ENCODE results near the gene MAP3K3. TPM values are rescaled to one million over a fixed set of nuclear protein-coding genes. Genes with fewer than 3 reads are reported as not detected.

Gene MAP3K3
- polyA plus RNA-seq, 4 donors = 8.1 to 17.1 (median 11.1) TPM

DNA sequence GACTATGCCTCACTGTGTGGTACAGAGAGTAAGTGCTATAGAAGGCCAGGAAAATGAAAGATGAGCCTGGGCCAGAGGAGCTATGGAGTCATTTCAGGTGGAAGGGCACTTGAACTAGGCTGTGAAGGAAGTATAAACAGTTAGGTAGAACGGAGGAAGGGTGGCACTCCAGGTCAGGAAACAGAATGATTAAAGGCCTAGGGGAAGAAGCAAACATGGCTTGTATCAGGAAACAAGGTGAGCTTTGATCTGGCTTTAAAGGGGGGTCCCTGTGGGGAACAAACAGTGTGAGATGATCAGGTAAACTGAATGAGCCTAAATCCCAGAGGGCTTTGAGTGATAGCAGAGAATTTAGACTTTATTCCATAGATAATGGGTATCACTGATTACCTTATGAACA, 16.9 kb downstream of the MAP3K3 start:
- WGBS, 3 donors = 18 to 48% (median 20%) methylated on average over 1 of the region's 1 CpG
- Histone ChIP-seq H3K4me3 (ENCODE audit: low read depth in 1 of 3, low read length in 3 of 3) (no peak overlapping the region), H3K27ac (ENCODE audit: low read depth in 1 of 3, low read length in 2 of 3) (no peak overlapping the region), H3K27me3 (ENCODE audit: control insufficient read depth in 3 of 3, insufficient read depth in 3 of 3, low read length in 3 of 3) (no peaks in the 10 kb centered on the region), H3K36me3 (ENCODE audit: control insufficient read depth in 3 of 3, insufficient read depth in 2 of 3, low read depth in 1 of 3, low read length in 3 of 3) (peaks cover 3 to 12% (median 10%) of the 10 kb centered on the region in 3 donors), H3K4me1 (ENCODE audit: control insufficient read depth in 3 of 3, insufficient read depth in 2 of 3, low read depth in 1 of 3, low read length in 2 of 3) (no peaks in the 10 kb centered on the region), H3K9me3 (ENCODE audit: control insufficient read depth in 2 of 2, insufficient read depth in 1 of 2, low read depth in 1 of 2, low read length in 1 of 2) (no peaks in the 10 kb centered on the region)
- FAIRE-seq (no peak), DNase-seq (no peak)

DNA sequence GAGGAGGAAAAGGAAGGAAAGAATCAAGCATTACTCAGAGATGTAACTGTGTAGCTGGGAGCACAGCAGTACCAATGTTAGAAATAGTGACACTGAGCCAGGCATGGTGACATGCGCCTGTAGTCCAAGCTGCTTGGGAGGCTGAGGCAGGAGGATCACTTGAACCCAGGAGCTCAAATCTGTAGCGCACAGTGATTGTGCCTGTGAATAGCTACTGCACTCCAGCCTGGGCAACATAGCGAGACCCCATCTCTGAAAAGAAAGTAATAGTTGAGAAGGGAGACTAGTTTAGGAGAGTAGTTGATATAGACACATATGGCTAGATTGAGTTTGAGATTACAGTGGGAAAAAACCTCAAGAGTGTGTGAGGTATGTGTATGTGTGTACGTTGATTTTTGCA, 17.8 kb downstream of the MAP3K3 start:
- no peak for FAIRE-seq
- no peaks in the 10 kb centered on the region for H3K9me3 ChIP-seq (ENCODE audit: control insufficient read depth in 2 of 2, insufficient read depth in 1 of 2, low read depth in 1 of 2, low read length in 1 of 2)
- no peaks in the 10 kb centered on the region for H3K4me1 ChIP-seq (ENCODE audit: control insufficient read depth in 3 of 3, insufficient read depth in 2 of 3, low read depth in 1 of 3, low read length in 2 of 3)
- no peak for DNase-seq
- no peaks in the 10 kb centered on the region for H3K27me3 ChIP-seq (ENCODE audit: control insufficient read depth in 3 of 3, insufficient read depth in 3 of 3, low read length in 3 of 3)
- H3K27ac ChIP-seq (ENCODE audit: low read depth in 1 of 3, low read length in 2 of 3) = no peak overlapping the region
- WGBS, 3 donors = 88 to 98% (median 98%) methylated on average over 4 of the region's 4 CpGs
- no peak overlapping the region for H3K4me3 ChIP-seq (ENCODE audit: low read depth in 1 of 3, low read length in 3 of 3)
- H3K36me3 ChIP-seq (ENCODE audit: control insufficient read depth in 3 of 3, insufficient read depth in 2 of 3, low read depth in 1 of 3, low read length in 3 of 3) = peaks cover 3 to 14% (median 10%) of the 10 kb centered on the region in 3 donors

DNA sequence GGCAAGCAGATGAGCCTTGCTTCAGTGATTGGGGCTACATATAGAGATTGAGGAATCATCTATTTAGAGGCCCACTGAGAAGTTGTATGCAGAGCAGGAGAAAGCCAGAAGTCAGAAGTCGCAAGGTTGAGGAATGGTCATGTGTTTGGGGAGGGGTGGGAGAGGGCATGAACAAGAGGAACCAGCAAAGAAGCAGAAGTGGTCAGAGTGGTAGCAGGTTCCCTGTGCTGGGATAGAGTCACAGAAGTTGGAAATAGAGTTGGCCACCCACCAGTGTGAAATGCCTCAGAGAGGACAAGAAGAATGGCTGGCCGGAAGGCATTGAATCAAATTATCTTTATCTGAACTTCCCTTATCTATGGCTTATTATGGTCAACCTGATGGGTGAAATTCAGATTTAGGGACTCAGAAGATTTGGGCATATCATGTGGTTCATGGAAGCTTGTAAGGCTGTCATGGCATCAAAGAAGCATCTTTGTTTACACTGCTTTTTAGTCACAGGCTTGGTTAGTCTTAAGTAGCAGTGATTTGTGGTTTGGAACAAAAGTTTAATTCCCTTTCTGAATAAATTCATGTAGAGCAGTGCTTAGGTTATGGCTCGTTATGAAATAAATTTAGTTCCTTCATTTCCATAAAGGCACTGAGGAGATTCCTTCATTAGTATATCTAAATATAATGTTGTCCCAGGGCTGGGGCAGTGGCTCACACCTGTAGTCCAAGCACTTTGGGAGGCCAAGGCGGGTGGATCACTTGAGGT, 19.7 kb downstream of the MAP3K3 start:
- no peak overlapping the region for H3K4me3 ChIP-seq (ENCODE audit: low read depth in 1 of 3, low read length in 3 of 3)
- WGBS, 3 donors = 87 to 98% (median 96%) methylated on average over 4 of the region's 4 CpGs
- H3K27me3 ChIP-seq (ENCODE audit: control insufficient read depth in 3 of 3, insufficient read depth in 3 of 3, low read length in 3 of 3) = no peaks in the 10 kb centered on the region
- peaks cover 0 to 10% (median 6%) of the 10 kb centered on the region in 3 donors for H3K36me3 ChIP-seq (ENCODE audit: control insufficient read depth in 3 of 3, insufficient read depth in 2 of 3, low read depth in 1 of 3, low read length in 3 of 3)
- no peaks in the 10 kb centered on the region for H3K9me3 ChIP-seq (ENCODE audit: control insufficient read depth in 2 of 2, insufficient read depth in 1 of 2, low read depth in 1 of 2, low read length in 1 of 2)
- DNase-seq (no peak), FAIRE-seq (no peak)
- H3K27ac ChIP-seq (ENCODE audit: low read depth in 1 of 3, low read length in 2 of 3) = no peak overlapping the region
- H3K4me1 ChIP-seq (ENCODE audit: control insufficient read depth in 3 of 3, insufficient read depth in 2 of 3, low read depth in 1 of 3, low read length in 2 of 3) = no peaks in the 10 kb centered on the region

DNA sequence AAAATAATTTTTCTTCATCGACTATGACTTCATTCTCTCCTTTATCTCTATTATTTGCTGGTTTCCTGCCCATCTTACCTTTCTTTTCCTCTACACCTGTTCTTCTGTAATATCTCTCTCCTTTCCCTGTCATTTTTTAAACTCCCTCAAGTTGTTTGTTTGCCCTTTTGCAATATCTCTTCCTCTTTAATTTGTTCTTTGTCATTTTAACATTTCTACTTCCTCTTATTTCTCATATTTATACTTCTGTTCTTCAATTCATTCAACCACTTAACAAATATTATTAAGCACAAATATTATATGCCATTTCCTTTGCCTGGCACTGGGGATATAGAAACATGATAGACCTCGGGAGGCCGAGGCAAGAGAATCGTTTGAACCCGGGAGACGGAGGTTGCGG, 22.6 kb downstream of the MAP3K3 start:
- FAIRE-seq = no peak
- no peaks in the 10 kb centered on the region for H3K4me1 ChIP-seq (ENCODE audit: control insufficient read depth in 3 of 3, insufficient read depth in 2 of 3, low read depth in 1 of 3, low read length in 2 of 3)

DNA sequence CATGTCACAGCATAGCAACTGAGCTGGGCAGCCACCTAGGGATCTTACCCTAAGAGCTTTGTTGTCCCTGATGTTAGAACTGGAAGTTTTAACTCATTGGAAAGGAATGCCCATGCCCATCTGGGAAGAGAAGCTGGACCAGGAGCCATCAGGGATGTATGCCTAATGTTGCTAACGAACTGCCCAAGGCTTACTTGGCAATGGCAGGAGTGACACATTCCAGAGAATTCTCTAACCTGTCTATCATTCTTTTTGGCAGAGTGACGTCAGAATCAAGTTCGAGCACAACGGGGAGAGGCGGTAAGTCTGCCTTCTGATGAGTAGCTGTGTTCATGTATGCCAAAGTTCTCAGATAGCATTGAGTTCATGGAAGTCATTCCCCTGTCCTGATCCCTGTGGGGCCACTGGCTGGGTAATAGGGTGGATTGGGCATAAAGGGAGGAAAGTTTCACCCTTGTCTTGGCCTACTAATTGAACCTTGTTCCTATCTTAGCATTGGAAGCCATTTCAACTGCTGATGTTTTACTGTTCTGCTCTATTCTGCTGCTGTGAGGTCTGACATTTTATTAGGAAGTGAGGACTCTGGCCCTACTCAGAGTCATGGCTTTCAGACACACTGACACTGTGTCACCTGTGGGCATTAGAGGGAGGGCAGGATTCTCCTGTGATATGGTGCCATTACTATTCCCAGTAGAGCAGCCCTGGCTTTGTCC, 23.7 kb downstream of the MAP3K3 start:
- Histone ChIP-seq H3K27me3 (ENCODE audit: control insufficient read depth in 3 of 3, insufficient read depth in 3 of 3, low read length in 3 of 3) (no peaks in the 10 kb centered on the region), H3K9me3 (ENCODE audit: control insufficient read depth in 2 of 2, insufficient read depth in 1 of 2, low read depth in 1 of 2, low read length in 1 of 2) (no peaks in the 10 kb centered on the region), H3K36me3 (ENCODE audit: control insufficient read depth in 3 of 3, insufficient read depth in 2 of 3, low read depth in 1 of 3, low read length in 3 of 3) (peaks cover 0 to 10% (median 5%) of the 10 kb centered on the region in 3 donors), H3K4me3 (ENCODE audit: low read depth in 1 of 3, low read length in 3 of 3) (no peak overlapping the region), H3K27ac (ENCODE audit: low read depth in 1 of 3, low read length in 2 of 3) (no peak overlapping the region), H3K4me1 (ENCODE audit: control insufficient read depth in 3 of 3, insufficient read depth in 2 of 3, low read depth in 1 of 3, low read length in 2 of 3) (no peaks in the 10 kb centered on the region)
- DNase-seq = no peak
- 91 to 98% (median 93%) methylated on average over 5 of the region's 5 CpGs for WGBS, 3 donors
- FAIRE-seq = no peak

More for the DNA sequence above, 22.6 kb downstream of the MAP3K3 start:
- Histone ChIP-seq H3K9me3 (ENCODE audit: control insufficient read depth in 2 of 2, insufficient read depth in 1 of 2, low read depth in 1 of 2, low read length in 1 of 2) (no peaks in the 10 kb centered on the region), H3K4me3 (ENCODE audit: low read depth in 1 of 3, low read length in 3 of 3) (no peak overlapping the region), H3K27ac (ENCODE audit: low read depth in 1 of 3, low read length in 2 of 3) (no peak overlapping the region), H3K27me3 (ENCODE audit: control insufficient read depth in 3 of 3, insufficient read depth in 3 of 3, low read length in 3 of 3) (no peaks in the 10 kb centered on the region), H3K36me3 (ENCODE audit: control insufficient read depth in 3 of 3, insufficient read depth in 2 of 3, low read depth in 1 of 3, low read length in 3 of 3) (peaks cover 0 to 7% (median 5%) of the 10 kb centered on the region in 3 donors)
- WGBS, 3 donors = 94 to 97% (median 96%) methylated on average over 7 of the region's 7 CpGs
- DNase-seq = no peak

DNA sequence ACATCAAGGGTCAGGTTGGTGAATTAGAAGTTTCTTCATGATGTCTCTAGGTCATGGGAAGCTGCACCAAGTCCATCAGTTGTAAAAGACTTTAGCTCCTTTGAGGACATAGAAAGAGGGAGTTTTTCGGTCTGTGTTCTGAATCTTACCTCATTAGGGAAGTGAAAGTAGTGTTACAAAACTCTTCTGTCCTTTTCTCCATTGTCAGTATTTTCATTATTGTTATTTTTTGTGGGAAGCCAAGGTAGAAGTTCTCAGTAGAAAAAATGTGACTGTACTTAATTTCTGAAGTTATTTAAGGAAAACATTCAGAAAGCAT, 24.2 kb downstream of the MAP3K3 start:
- H3K4me1 ChIP-seq (ENCODE audit: control insufficient read depth in 3 of 3, insufficient read depth in 2 of 3, low read depth in 1 of 3, low read length in 2 of 3) = no peaks in the 10 kb centered on the region
- DNase-seq (no peak), FAIRE-seq (no peak)
- peaks cover 0 to 10% (median 5%) of the 10 kb centered on the region in 3 donors for H3K36me3 ChIP-seq (ENCODE audit: control insufficient read depth in 3 of 3, insufficient read depth in 2 of 3, low read depth in 1 of 3, low read length in 3 of 3)
- H3K4me3 ChIP-seq (ENCODE audit: low read depth in 1 of 3, low read length in 3 of 3) = no peak overlapping the region
- 71 to 88% (median 78%) methylated on average over 1 of the region's 1 CpG for WGBS, 3 donors
- no peak overlapping the region for H3K27ac ChIP-seq (ENCODE audit: low read depth in 1 of 3, low read length in 2 of 3)
- H3K9me3 ChIP-seq (ENCODE audit: control insufficient read depth in 2 of 2, insufficient read depth in 1 of 2, low read depth in 1 of 2, low read length in 1 of 2) = no peaks in the 10 kb centered on the region
- H3K27me3 ChIP-seq (ENCODE audit: control insufficient read depth in 3 of 3, insufficient read depth in 3 of 3, low read length in 3 of 3) = no peaks in the 10 kb centered on the region

DNA sequence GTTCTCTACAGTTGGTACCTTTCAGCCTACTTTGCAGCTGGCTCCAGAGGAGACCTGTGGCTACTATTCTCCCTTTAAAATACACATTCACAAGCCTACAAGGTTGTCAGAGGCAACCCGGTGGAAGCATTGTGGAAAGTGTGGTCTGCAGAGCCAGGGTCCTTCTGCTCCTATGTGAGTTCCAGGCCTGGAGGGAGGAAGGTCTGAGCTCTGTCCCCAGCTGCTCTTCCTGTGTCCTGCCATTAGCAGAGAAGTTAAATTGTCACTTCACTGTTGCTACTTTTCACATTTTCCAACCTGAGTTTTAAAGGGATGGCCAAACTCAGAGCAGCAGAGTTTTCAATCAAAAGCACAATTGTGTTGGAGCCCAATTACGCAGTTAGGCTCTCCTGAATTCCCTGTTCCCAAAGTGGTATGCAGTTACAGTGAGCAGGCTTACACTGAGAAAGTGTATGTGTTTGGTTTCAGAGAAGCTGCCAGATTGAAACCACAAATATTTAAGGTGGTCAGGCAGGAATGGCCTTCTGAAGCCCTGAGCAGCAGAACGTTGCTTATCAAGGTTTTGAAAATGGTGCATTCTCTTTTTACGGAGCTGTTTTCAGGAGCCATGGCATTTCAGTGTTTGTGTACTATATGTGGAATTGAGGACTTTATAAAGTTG, 25.0 kb downstream of the MAP3K3 start:
- no peaks in the 10 kb centered on the region for H3K9me3 ChIP-seq (ENCODE audit: control insufficient read depth in 2 of 2, insufficient read depth in 1 of 2, low read depth in 1 of 2, low read length in 1 of 2)
- FAIRE-seq (no peak), DNase-seq (no peak)
- no peaks in the 10 kb centered on the region for H3K27me3 ChIP-seq (ENCODE audit: control insufficient read depth in 3 of 3, insufficient read depth in 3 of 3, low read length in 3 of 3)
- peaks cover 0 to 10% (median 6%) of the 10 kb centered on the region in 3 donors for H3K36me3 ChIP-seq (ENCODE audit: control insufficient read depth in 3 of 3, insufficient read depth in 2 of 3, low read depth in 1 of 3, low read length in 3 of 3)
- no peaks in the 10 kb centered on the region for H3K4me1 ChIP-seq (ENCODE audit: control insufficient read depth in 3 of 3, insufficient read depth in 2 of 3, low read depth in 1 of 3, low read length in 2 of 3)
- 84 to 91% (median 88%) methylated on average over 4 of the region's 4 CpGs for WGBS, 3 donors
- no peak overlapping the region for H3K27ac ChIP-seq (ENCODE audit: low read depth in 1 of 3, low read length in 2 of 3)
- H3K4me3 ChIP-seq (ENCODE audit: low read depth in 1 of 3, low read length in 3 of 3) = no peak overlapping the region

DNA sequence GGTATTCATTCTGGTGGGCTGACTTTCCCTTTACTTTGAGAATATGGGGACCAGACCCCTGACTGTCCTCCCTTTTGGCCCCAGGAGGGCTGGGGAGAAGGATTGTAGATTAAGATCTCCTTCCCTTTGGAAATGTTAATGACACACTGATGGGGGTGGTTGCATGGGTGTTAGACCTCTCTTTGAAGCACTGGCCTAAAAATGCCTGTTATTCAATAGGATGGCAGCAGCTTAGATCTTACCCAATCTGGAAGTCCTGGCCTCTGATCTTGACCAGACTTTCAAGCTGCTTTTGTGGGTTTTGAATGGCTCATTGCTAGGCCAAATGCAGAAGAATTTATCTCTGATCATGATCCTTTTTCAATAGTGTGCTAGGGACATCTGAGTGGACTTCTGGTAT, 25.7 kb downstream of the MAP3K3 start:
- no peak overlapping the region for H3K27ac ChIP-seq (ENCODE audit: low read depth in 1 of 3, low read length in 2 of 3)
- no peak for FAIRE-seq
- H3K4me1 ChIP-seq (ENCODE audit: control insufficient read depth in 3 of 3, insufficient read depth in 2 of 3, low read depth in 1 of 3, low read length in 2 of 3) = no peaks in the 10 kb centered on the region
- no peak overlapping the region for H3K4me3 ChIP-seq (ENCODE audit: low read depth in 1 of 3, low read length in 3 of 3)
- no peaks in the 10 kb centered on the region for H3K9me3 ChIP-seq (ENCODE audit: control insufficient read depth in 2 of 2, insufficient read depth in 1 of 2, low read depth in 1 of 2, low read length in 1 of 2)
- no peaks in the 10 kb centered on the region for H3K27me3 ChIP-seq (ENCODE audit: control insufficient read depth in 3 of 3, insufficient read depth in 3 of 3, low read length in 3 of 3)
- DNase-seq = no peak
- H3K36me3 ChIP-seq (ENCODE audit: control insufficient read depth in 3 of 3, insufficient read depth in 2 of 3, low read depth in 1 of 3, low read length in 3 of 3) = peaks cover 2 to 13% (median 10%) of the 10 kb centered on the region in 3 donors
